ENCODE measurements around the gene ZP2. TPM values are rescaled to one million over a fixed set of nuclear protein-coding genes. Genes with fewer than 3 reads are reported as not detected.

Gene ZP2
- total and polyA plus RNA-seq, 2 of the 4 experiments (the other 2 are of a cell fraction), result not detected

- no peak overlapping the region for H2AK5ac ChIP-seq (ENCODE audit: low read depth, low read length)
- WGBS, 2 experiments (ENCODE audit: extremely low coverage in 2 of 2, insufficient read length in 1 of 2), result 0% methylated on average over 1 of the region's 2 CpGs; no CpG with 5 or more reads in 1 of the 2 experiments
- H3K14ac ChIP-seq (replicated peaks; ENCODE audit: low read depth, low read length), result no peak overlapping the region
- H3K4me3 ChIP-seq (ENCODE audit: insufficient read depth, low read depth, low read length), result no peak overlapping the region
- no peaks in the 10 kb centered on the region for H3K36me3 ChIP-seq (ENCODE audit: control insufficient read depth, insufficient read depth, low read length)
- H3K18ac ChIP-seq (ENCODE audit: low read depth, low read length), result no peak overlapping the region
- POLR2A ChIA-PET (ENCODE audit: unreplicated experiment), result no interaction called here
- H4K8ac ChIP-seq (ENCODE audit: low read depth in 2 of 2, low read length in 2 of 2), result no peak overlapping the region
- no peaks in the 10 kb centered on the region for H3K4me1 ChIP-seq (ENCODE audit: control insufficient read depth, insufficient read depth, low read length)
- H3K27me3 ChIP-seq (ENCODE audit: control insufficient read depth, insufficient read depth, low read length), result peaks cover 24% of the 10 kb centered on the region
- no peak for TF ChIP-seq MAFK (IDR thresholded peaks at IDR 0.05; ENCODE audit: low read depth, low read length)
- TF ChIP-seq CEBPB (IDR thresholded peaks at IDR 0.05; ENCODE audit: low read depth, low read length), result no peak
- TF ChIP-seq POLR2A (IDR thresholded peaks at IDR 0.05; ENCODE audit: low read depth, low read length), result no peak
- no peak for TF ChIP-seq RCOR1 (IDR thresholded peaks at IDR 0.05; ENCODE audit: insufficient replicate concordance, low read length)
- no peak for TF ChIP-seq NFE2L2 (IDR thresholded peaks at IDR 0.05; ENCODE audit: low read depth, low read length)
- TF ChIP-seq MXI1 (IDR thresholded peaks at IDR 0.05; ENCODE audit: borderline replicate concordance, low read depth, low read length), result no peak
- TF ChIP-seq CHD1 (IDR thresholded peaks at IDR 0.05; ENCODE audit: low read depth, low read length), result no peak
- no peak for TF ChIP-seq FOS (IDR thresholded peaks at IDR 0.05; ENCODE audit: low read depth, low read length)
- TF ChIP-seq CTCF (conservative IDR thresholded peaks at IDR 0.05; ENCODE audit: low read depth, low read length), result no peak
- TF ChIP-seq BHLHE40 (IDR thresholded peaks at IDR 0.05; ENCODE audit: low read depth, low read length), result no peak
- no peak for TF ChIP-seq ELK1 (IDR thresholded peaks at IDR 0.05; ENCODE audit: borderline replicate concordance, low read depth, low read length)
- TF ChIP-seq SMC3 (IDR thresholded peaks at IDR 0.05; ENCODE audit: low read depth, low read length), result no peak
- TF ChIP-seq RAD21 (IDR thresholded peaks at IDR 0.05; ENCODE audit: low read length), result no peak
- no peak for TF ChIP-seq MAZ (IDR thresholded peaks at IDR 0.05; ENCODE audit: borderline replicate concordance, low read depth, low read length)
- TF ChIP-seq RFX5 (IDR thresholded peaks at IDR 0.05; ENCODE audit: low read depth, low read length), result no peak
- TF ChIP-seq USF2 (IDR thresholded peaks at IDR 0.05; ENCODE audit: low read depth, low read length), result no peak
- no peak overlapping the region for H2BK120ac ChIP-seq (ENCODE audit: low read depth, low read length)
- CTCF ChIA-PET, result no interaction called here
- dilution Hi-C loops (cut with HindIII; ENCODE audit: low sequenced_read_pairs, unreplicated experiment) (no loop called here), in situ Hi-C loops (cut with MboI; ENCODE audit: low sequenced_read_pairs) (no loop called here), intact Hi-C loops (cut with micrococcal nuclease) (no loop called here)
- no TSS peak for BruUV-seq (replicated peaks)
- H3K4ac ChIP-seq (ENCODE audit: low read depth, low read length), result no peak overlapping the region
- no peak overlapping the region for H3K27ac ChIP-seq (ENCODE audit: insufficient read depth, low read length)
- no peaks in the 10 kb centered on the region for H3K79me1 ChIP-seq (ENCODE audit: low read depth in 1 of 2, low read length in 2 of 2)
- DNase-seq, result no peak
- H3K9me1 ChIP-seq (ENCODE audit: insufficient read depth, low read length), result no peaks in the 10 kb centered on the region
- no peaks in the 10 kb centered on the region for H4K20me1 ChIP-seq (ENCODE audit: insufficient read depth, low read length)
- no peak overlapping the region for H3K56ac ChIP-seq (ENCODE audit: extremely low read depth, insufficient read depth, low read length)
- no peak overlapping the region for H3K23ac ChIP-seq (ENCODE audit: low read depth, low read length)
- H3K4me2 ChIP-seq (ENCODE audit: low read depth, low read length), result no peak overlapping the region
- no peak for ATAC-seq (ENCODE audit: low read depth)
- H2BK5ac ChIP-seq (ENCODE audit: low read depth, low read length, poor library complexity, severe bottlenecking), result no peak overlapping the region
- H2AK9ac ChIP-seq (replicated peaks; ENCODE audit: low read depth, low read length, poor library complexity), result no peak overlapping the region
- H4K5ac ChIP-seq (ENCODE audit: low read depth, low read length), result no peak overlapping the region
- H2BK15ac ChIP-seq (ENCODE audit: low read depth, low read length), result no peak overlapping the region
- H3K9me3 ChIP-seq (ENCODE audit: control insufficient read depth, insufficient read depth, low read length), result no peaks in the 10 kb centered on the region
- no peak overlapping the region for H2AFZ ChIP-seq (replicated peaks; ENCODE audit: low read length, poor library complexity)
- no peak overlapping the region for H4K91ac ChIP-seq (ENCODE audit: insufficient read depth, low read depth, low read length)
- no peak overlapping the region for H3K9ac ChIP-seq (ENCODE audit: low read depth, low read length)
- no peak overlapping the region for H2BK20ac ChIP-seq (ENCODE audit: low read depth, low read length)
These were observed 2.7 kb downstream of the ZP2 start for GRCh38 chr16:21208446-21209230.
